HEK293 (cell line): ENCODE results near the gene GPR135.
A peak's percentile ranks its signal among the peaks of the same experiment; 100 is the strongest.

Source experiments
- GLI4 ChIP-seq: fragments of 450-650 bp; formaldehyde crosslinking; IDR thresholded peaks from 2 replicates; pipeline ENCODE4 v1.5.1; 2016; ENCODE audit warnings: missing biosample characterization, missing genetic modification characterization
- HOXD13 ChIP-seq: sonication (generic); formaldehyde crosslinking; IDR thresholded peaks from 2 replicates; pipeline ENCODE4 v1.8.0; 2022; ENCODE audit warnings: missing genetic modification reagents, borderline replicate concordance
- MYNN ChIP-seq: fragments of 450-650 bp; formaldehyde crosslinking; IDR thresholded peaks from 2 replicates; pipeline ENCODE4 v1.5.1; 2016; ENCODE audit warnings: missing biosample characterization, missing genetic modification characterization, borderline replicate concordance
- PRDM4 ChIP-seq: fragments of 450-650 bp; formaldehyde crosslinking; IDR thresholded peaks from 2 replicates; pipeline ENCODE4 v1.5.1; 2017; ENCODE audit warnings: missing biosample characterization, missing genetic modification characterization
- SALL2 ChIP-seq: fragments of 450-650 bp; formaldehyde crosslinking; IDR thresholded peaks from 2 replicates; pipeline ENCODE4 v1.5.0; 2017; ENCODE audit warnings: missing biosample characterization, mild to moderate bottlenecking, missing genetic modification characterization, borderline replicate concordance
- SCRT1 ChIP-seq: fragments of 450-650 bp; formaldehyde crosslinking; IDR thresholded peaks from 2 replicates; pipeline ENCODE4 v1.5.1; 2016; ENCODE audit warnings: missing biosample characterization, missing genetic modification characterization, borderline replicate concordance
- SP3 ChIP-seq: fragments of 450-650 bp; formaldehyde crosslinking; IDR thresholded peaks from 2 replicates; pipeline ENCODE4 v1.5.1; 2016; ENCODE audit warnings: missing biosample characterization, missing genetic modification characterization
- ZEB2 ChIP-seq: fragments of 450-650 bp; formaldehyde crosslinking; IDR thresholded peaks from 2 replicates; pipeline ENCODE4 v1.5.1; 2016; ENCODE audit warnings: missing biosample characterization, missing genetic modification characterization
- ZFP69B ChIP-seq: fragments of 450-650 bp; formaldehyde crosslinking; IDR thresholded peaks from 2 replicates; pipeline ENCODE4 v1.5.1; 2016; ENCODE audit warnings: missing biosample characterization, missing genetic modification characterization
- ZNF133 ChIP-seq: fragments of 450-650 bp; formaldehyde crosslinking; IDR thresholded peaks from 2 replicates; pipeline ENCODE4 v1.5.1; 2016; ENCODE audit warnings: missing biosample characterization, missing genetic modification characterization
- ZNF148 ChIP-seq: fragments of 450-650 bp; formaldehyde crosslinking; IDR thresholded peaks from 2 replicates; pipeline ENCODE4 v1.5.0; 2017; ENCODE audit warnings: missing biosample characterization, missing genetic modification characterization, borderline replicate concordance
- ZNF157 ChIP-seq: fragments of 450-650 bp; formaldehyde crosslinking; IDR thresholded peaks from 2 replicates; pipeline ENCODE4 v1.5.1; 2016; ENCODE audit warnings: missing biosample characterization, missing genetic modification characterization
- ZNF174 ChIP-seq: fragments of 450-650 bp; formaldehyde crosslinking; IDR thresholded peaks from 2 replicates; pipeline ENCODE4 v1.5.0; 2017; ENCODE audit warnings: missing biosample characterization, mild to moderate bottlenecking, missing genetic modification characterization
- ZNF223 ChIP-seq: fragments of 450-650 bp; formaldehyde crosslinking; IDR thresholded peaks from 2 replicates; pipeline ENCODE4 v1.5.1; 2016; ENCODE audit warnings: missing biosample characterization, missing genetic modification characterization
- ZNF239 ChIP-seq: fragments of 450-650 bp; formaldehyde crosslinking; IDR thresholded peaks from 2 replicates; pipeline ENCODE4 v1.5.1; 2016; ENCODE audit warnings: missing biosample characterization, missing genetic modification characterization
- ZNF24 ChIP-seq: fragments of 450-650 bp; formaldehyde crosslinking; IDR thresholded peaks from 2 replicates; pipeline ENCODE4 v1.5.1; 2016; ENCODE audit warnings: missing biosample characterization, missing genetic modification characterization
- ZNF341 ChIP-seq: fragments of 450-650 bp; formaldehyde crosslinking; IDR thresholded peaks from 2 replicates; pipeline ENCODE4; 2016; ENCODE audit warnings: low read depth, missing biosample characterization, missing genetic modification characterization
- ZNF423 ChIP-seq: fragments of 450-650 bp; formaldehyde crosslinking; IDR thresholded peaks from 2 replicates; pipeline ENCODE4 v1.5.1; 2016; ENCODE audit warnings: missing biosample characterization, missing genetic modification characterization
- ZNF433 ChIP-seq: fragments of 450-650 bp; formaldehyde crosslinking; IDR thresholded peaks from 2 replicates; pipeline ENCODE4 v1.5.1; 2016; ENCODE audit warnings: missing biosample characterization, missing genetic modification characterization, low read depth
- ZNF473 ChIP-seq: fragments of 450-650 bp; formaldehyde crosslinking; IDR thresholded peaks from 2 replicates; pipeline ENCODE4 v1.5.1; 2017; ENCODE audit warnings: missing biosample characterization, missing genetic modification characterization
- ZNF600 ChIP-seq: fragments of 450-650 bp; formaldehyde crosslinking; IDR thresholded peaks from 2 replicates; pipeline ENCODE4 v1.5.1; 2016; ENCODE audit warnings: missing biosample characterization, missing genetic modification characterization
- ZNF610 ChIP-seq: fragments of 450-650 bp; formaldehyde crosslinking; IDR thresholded peaks from 2 replicates; pipeline ENCODE4 v1.5.1; 2016; ENCODE audit warnings: missing biosample characterization, missing genetic modification characterization, borderline replicate concordance
- ZNF660 ChIP-seq: fragments of 450-650 bp; IDR thresholded peaks from 2 replicates; pipeline ENCODE4 v1.5.1; 2018; ENCODE audit warnings: missing biosample characterization, mild to moderate bottlenecking, missing genetic modification characterization
- ZNF843 ChIP-seq: fragments of 450-650 bp; formaldehyde crosslinking; IDR thresholded peaks from 2 replicates; pipeline ENCODE4 v1.5.1; 2016; ENCODE audit warnings: missing biosample characterization, missing genetic modification characterization
- ZSCAN16 ChIP-seq: fragments of 450-650 bp; formaldehyde crosslinking; IDR thresholded peaks from 2 replicates; pipeline ENCODE4 v1.5.1; 2016; ENCODE audit warnings: missing biosample characterization, missing genetic modification characterization
- ZSCAN5A ChIP-seq: fragments of 450-650 bp; formaldehyde crosslinking; IDR thresholded peaks from 2 replicates; pipeline ENCODE4 v1.5.1; 2016; ENCODE audit warnings: missing biosample characterization, missing genetic modification characterization
- ZXDB ChIP-seq: fragments of 450-650 bp; formaldehyde crosslinking; IDR thresholded peaks from 2 replicates; pipeline ENCODE4 v1.5.1; 2016; ENCODE audit warnings: missing biosample characterization, missing genetic modification characterization
- TF ChIP-seq, protein P1 (sequence below): fragments of 450-650 bp; formaldehyde crosslinking; IDR thresholded peaks from 2 replicates; pipeline ENCODE4 v1.5.1; 2016; ENCODE audit warnings: missing biosample characterization, missing genetic modification characterization
- TF ChIP-seq, protein P2 (sequence below): fragments of 450-650 bp; formaldehyde crosslinking; IDR thresholded peaks from 2 replicates; pipeline ENCODE4 v1.5.1; 2016; ENCODE audit warnings: missing biosample characterization, missing genetic modification characterization, low read depth

Gene GPR135

GRCh38 chr14:59483819-59484638 is 18.8 kb upstream of the GPR135 start, which contains the start of the genes JKAMP and L3HYPDH (continued):
- TF ChIP-seq PRDM4 (tag by site-specific recombination) (0 out of 2 replicates have a peak, but pooled peaks have one; percentile 33), SALL2 (tag by site-specific recombination) (no peak), ZFP69B (tag by site-specific recombination) (peak; percentile 96), ZNF223 (peak; percentile 46; the same call in 1 of the 2 replicates), ZNF174 (tag by site-specific recombination) (no peak), ZNF24 (tag by site-specific recombination) (0 out of 2 replicates have a peak, but pooled peaks have one; percentile 24), HOXD13 (CRISPR knock-in tag) (no peak), ZNF610 (tag by site-specific recombination) (peak; percentile 48; the same call in 1 of the 2 replicates), ZNF341 (tag by site-specific recombination) (peak; percentile 87), ZNF157 (tag by site-specific recombination) (no peak), ZNF843 (tag by site-specific recombination) (peak; percentile 52; the same call in 1 of the 2 replicates), SCRT1 (tag by site-specific recombination) (no peak), GLI4 (tag by site-specific recombination) (0 out of 2 replicates have a peak, but pooled peaks have one; percentile 22), ZNF473 (tag by site-specific recombination) (no peak), ZEB2 (tag by site-specific recombination) (peak; percentile 46), ZNF148 (tag by site-specific recombination) (no peak), ZNF600 (tag by site-specific recombination) (peak; percentile 90), ZSCAN5A (tag by site-specific recombination) (peak; percentile 75), MYNN (tag by site-specific recombination) (no peak), ZXDB (tag by site-specific recombination) (peak; percentile 79), ZNF433 (tag by site-specific recombination) (no peak), ZNF133 (tag by site-specific recombination) (0 out of 2 replicates have a peak, but pooled peaks have one; percentile 21), ZNF660 (peak; percentile 21; the same call in 1 of the 2 replicates), ZNF423 (tag by site-specific recombination) (peak; percentile 58; the same call in 1 of the 2 replicates), SP3 (peak; percentile 87), ZNF239 (tag by site-specific recombination) (0 out of 2 replicates have a peak, but pooled peaks have one; percentile 12), ZSCAN16 (tag by site-specific recombination) (no peak)
- TF ChIP-seq, protein P1, sequence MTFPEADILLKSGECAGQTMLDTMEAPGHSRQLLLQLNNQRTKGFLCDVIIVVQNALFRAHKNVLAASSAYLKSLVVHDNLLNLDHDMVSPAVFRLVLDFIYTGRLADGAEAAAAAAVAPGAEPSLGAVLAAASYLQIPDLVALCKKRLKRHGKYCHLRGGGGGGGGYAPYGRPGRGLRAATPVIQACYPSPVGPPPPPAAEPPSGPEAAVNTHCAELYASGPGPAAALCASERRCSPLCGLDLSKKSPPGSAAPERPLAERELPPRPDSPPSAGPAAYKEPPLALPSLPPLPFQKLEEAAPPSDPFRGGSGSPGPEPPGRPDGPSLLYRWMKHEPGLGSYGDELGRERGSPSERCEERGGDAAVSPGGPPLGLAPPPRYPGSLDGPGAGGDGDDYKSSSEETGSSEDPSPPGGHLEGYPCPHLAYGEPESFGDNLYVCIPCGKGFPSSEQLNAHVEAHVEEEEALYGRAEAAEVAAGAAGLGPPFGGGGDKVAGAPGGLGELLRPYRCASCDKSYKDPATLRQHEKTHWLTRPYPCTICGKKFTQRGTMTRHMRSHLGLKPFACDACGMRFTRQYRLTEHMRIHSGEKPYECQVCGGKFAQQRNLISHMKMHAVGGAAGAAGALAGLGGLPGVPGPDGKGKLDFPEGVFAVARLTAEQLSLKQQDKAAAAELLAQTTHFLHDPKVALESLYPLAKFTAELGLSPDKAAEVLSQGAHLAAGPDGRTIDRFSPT: peak; percentile 82
- TF ChIP-seq, protein P2, sequence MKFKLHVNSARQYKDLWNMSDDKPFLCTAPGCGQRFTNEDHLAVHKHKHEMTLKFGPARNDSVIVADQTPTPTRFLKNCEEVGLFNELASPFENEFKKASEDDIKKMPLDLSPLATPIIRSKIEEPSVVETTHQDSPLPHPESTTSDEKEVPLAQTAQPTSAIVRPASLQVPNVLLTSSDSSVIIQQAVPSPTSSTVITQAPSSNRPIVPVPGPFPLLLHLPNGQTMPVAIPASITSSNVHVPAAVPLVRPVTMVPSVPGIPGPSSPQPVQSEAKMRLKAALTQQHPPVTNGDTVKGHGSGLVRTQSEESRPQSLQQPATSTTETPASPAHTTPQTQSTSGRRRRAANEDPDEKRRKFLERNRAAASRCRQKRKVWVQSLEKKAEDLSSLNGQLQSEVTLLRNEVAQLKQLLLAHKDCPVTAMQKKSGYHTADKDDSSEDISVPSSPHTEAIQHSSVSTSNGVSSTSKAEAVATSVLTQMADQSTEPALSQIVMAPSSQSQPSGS: no peak
